ENCODE measurements around the gene PLEKHN1. TPM values are rescaled to one million over a fixed set of nuclear protein-coding genes. Genes with fewer than 3 reads are reported as not detected.

The PLEKHN1 gene
- total and polyA plus RNA-seq, 8 donors, result 0.29 to 29.2 (median 1.7) TPM; not detected in 2

DNA sequence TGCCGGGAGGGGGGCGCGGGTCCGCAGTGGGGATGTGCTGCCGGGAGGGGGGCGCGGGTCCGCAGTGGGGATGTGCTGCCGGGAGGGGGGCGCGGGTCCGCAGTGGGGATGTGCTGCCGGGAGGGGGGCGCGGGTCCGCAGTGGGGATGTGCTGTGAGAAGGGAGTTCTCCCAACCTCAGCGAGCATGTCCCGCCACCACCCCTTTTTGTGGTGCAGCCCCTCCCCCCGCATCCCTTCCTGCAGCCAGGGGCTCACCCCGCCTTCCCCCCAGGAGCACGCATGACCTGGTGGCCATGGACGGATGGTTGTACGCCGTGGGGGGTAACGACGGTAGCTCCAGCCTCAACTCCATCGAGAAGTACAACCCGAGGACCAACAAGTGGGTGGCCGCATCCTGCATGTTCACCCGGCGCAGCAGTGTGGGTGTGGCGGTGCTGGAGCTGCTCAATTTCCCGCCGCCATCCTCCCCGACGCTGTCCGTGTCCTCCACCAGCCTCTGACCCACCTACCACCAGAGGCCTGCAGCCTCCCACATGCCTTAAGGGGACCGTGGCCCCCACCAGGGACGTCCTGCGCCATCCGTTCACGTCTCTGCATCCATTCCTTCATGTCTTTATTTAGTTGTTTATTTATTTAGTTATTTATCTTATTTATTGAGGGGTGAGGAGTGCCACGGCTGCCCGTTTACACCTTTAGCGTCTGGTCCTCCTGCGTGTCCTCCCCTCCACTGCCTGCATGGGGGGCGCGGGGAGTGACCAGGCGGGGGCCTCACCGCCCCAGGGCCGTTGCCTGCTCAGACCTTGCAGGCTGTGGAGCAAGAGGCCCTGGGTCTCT, 1.4 kb upstream of the PLEKHN1 start:
- peaks cover 9 to 30% (median 25%) of the 10 kb centered on the region in 4 donors for H3K36me3 ChIP-seq
- DNase-seq, result no peak
- WGBS, 5 donors, result 93 to 95% (median 94%) methylated on average over 33 to 39 of the region's 51 CpGs
- intact Hi-C loops (cut with DNase I; ENCODE audit: low total_unique reads), result no loop called here
- H3K27me3 ChIP-seq, result peaks cover 0 to 37% (median 6%) of the 10 kb centered on the region in 3 donors
- no peak overlapping the region for H3K27ac ChIP-seq
- TF ChIP-seq POLR2A (IDR thresholded peaks at IDR 0.05) (no peak), POLR2AphosphoS5 (IDR thresholded peaks at IDR 0.05) (no peak), EP300 (IDR thresholded peaks at IDR 0.05) (no peak)
- TF ChIP-seq, protein P1, sequence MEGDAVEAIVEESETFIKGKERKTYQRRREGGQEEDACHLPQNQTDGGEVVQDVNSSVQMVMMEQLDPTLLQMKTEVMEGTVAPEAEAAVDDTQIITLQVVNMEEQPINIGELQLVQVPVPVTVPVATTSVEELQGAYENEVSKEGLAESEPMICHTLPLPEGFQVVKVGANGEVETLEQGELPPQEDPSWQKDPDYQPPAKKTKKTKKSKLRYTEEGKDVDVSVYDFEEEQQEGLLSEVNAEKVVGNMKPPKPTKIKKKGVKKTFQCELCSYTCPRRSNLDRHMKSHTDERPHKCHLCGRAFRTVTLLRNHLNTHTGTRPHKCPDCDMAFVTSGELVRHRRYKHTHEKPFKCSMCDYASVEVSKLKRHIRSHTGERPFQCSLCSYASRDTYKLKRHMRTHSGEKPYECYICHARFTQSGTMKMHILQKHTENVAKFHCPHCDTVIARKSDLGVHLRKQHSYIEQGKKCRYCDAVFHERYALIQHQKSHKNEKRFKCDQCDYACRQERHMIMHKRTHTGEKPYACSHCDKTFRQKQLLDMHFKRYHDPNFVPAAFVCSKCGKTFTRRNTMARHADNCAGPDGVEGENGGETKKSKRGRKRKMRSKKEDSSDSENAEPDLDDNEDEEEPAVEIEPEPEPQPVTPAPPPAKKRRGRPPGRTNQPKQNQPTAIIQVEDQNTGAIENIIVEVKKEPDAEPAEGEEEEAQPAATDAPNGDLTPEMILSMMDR (IDR thresholded peaks at IDR 0.05), result no peak
- H3K4me1 ChIP-seq, result peaks cover 27 to 44% (median 38%) of the 10 kb centered on the region in 4 donors
- no peak overlapping the region for H3K4me3 ChIP-seq
- no peaks in the 10 kb centered on the region for H3K9me3 ChIP-seq

DNA sequence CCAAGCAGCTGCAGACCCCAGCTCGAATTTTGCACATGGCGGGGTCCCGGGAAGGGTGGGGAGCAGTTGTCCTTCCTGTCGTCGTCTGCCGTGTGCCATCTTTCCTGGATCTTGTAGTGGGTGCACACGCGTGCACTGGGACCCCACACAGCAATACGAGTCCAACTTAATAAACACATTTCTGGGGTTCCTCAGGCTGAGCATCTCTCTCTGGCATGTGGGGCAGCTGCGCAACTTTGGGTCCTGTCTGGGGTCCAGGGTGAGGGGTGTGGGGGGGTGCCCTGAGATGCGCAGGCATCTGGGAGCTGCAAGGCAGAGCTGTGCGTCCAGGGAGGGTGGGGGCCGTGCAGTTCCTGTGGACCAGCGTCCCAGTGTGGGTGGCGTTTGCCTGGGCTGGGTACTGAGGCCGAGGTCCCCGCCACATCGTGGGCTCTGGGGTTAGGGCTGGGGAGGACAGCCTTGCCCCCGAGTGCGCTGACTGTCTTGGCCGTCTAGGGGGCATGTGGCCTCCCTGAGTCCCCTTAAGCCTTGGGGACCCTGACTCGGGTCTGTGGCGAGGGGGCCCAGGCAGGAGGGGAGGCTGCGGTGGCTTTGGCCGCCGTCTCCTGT, 652 bp upstream of the PLEKHN1 start:
- DNase-seq, result no peak
- no peak for TF ChIP-seq POLR2AphosphoS5 (IDR thresholded peaks at IDR 0.05)
- TF ChIP-seq POLR2A (IDR thresholded peaks at IDR 0.05), result no peak
- no peak for TF ChIP-seq EP300 (IDR thresholded peaks at IDR 0.05)
- TF ChIP-seq, protein P1 (IDR thresholded peaks at IDR 0.05), result no peak
- 66 to 82% (median 76%) methylated on average over 16 to 26 of the region's 26 CpGs for WGBS, 5 donors
- Histone ChIP-seq H3K4me3 (peak overlapping the region in 3 of 4 donors; percentile 60 to 74 (median 71)), H3K4me1 (peaks cover 24 to 39% (median 33%) of the 10 kb centered on the region in 4 donors), H3K36me3 (peaks cover 9 to 30% (median 25%) of the 10 kb centered on the region in 4 donors), H3K27me3 (peaks cover 0 to 43% (median 12%) of the 10 kb centered on the region in 3 donors), H3K9me3 (no peaks in the 10 kb centered on the region), H3K27ac (peak overlapping the region; percentile 5 to 94 (median 92))
- intact Hi-C loops (cut with DNase I; ENCODE audit: low total_unique reads), result no loop called here

DNA sequence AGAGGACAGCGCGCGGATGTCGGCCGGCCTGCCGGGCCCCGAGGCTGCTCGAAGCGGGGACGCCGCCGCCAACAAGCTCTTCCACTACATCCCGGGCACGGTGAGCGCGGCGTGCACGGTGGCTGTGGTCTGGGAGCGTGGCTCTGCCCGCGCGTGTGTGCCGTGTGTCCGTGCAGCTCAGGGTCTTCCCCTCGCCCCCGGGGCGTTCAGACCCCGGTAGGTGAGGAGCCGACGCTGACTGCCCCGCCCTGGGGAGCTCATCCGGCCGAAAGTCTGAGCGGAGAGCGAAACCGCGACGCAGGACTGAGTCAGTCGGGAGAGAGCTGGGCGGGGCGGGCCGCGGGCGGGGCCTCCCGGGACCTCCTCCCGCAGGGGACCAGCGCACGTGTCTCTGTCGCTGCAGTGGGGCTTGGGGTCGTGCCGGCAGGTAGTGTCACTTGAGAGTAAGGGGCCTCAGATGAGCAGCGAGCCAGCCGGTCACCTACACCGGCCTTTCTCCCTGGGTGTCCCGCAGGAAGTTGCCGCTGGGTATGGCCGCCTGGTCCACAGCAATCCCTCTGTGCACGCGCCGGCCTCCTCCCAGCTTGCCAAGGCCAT, 520 bp downstream of the PLEKHN1 start:
- peak overlapping the region; percentile 60 to 74 (median 70) for H3K4me3 ChIP-seq
- 0 to 1% (median 1%) methylated on average over 23 to 60 of the region's 60 CpGs for WGBS, 5 donors
- H3K27me3 ChIP-seq, result peaks cover 5 to 55% (median 24%) of the 10 kb centered on the region in 3 donors
- intact Hi-C loops (cut with DNase I; ENCODE audit: low total_unique reads), result no loop called here
- peaks cover 16 to 28% (median 23%) of the 10 kb centered on the region in 4 donors for H3K4me1 ChIP-seq
- no peaks in the 10 kb centered on the region for H3K9me3 ChIP-seq
- H3K36me3 ChIP-seq, result peaks cover 9 to 30% (median 24%) of the 10 kb centered on the region in 4 donors
- H3K27ac ChIP-seq, result peak overlapping the region; percentile 74 to 94 (median 92)
- DNase-seq, result peak; percentile 79 to 89
- TF ChIP-seq POLR2AphosphoS5 (IDR thresholded peaks at IDR 0.05) (peak in 2 of 3 donors; percentile 47 to 76), POLR2A (IDR thresholded peaks at IDR 0.05) (no peak), EP300 (IDR thresholded peaks at IDR 0.05) (no peak)
- TF ChIP-seq, protein P1 (IDR thresholded peaks at IDR 0.05), result no peak
